Measurements from ENCODE around the gene EIF4E3. TPM values are rescaled to one million over a fixed set of nuclear protein-coding genes. Genes with fewer than 3 reads are reported as not detected.
A peak's percentile ranks its signal among the peaks of the same experiment; 100 is the strongest.

EIF4E3 gene
- total and polyA plus RNA-seq, 8 donors: 10.4 to 34.8 (median 13.3) TPM

DNA sequence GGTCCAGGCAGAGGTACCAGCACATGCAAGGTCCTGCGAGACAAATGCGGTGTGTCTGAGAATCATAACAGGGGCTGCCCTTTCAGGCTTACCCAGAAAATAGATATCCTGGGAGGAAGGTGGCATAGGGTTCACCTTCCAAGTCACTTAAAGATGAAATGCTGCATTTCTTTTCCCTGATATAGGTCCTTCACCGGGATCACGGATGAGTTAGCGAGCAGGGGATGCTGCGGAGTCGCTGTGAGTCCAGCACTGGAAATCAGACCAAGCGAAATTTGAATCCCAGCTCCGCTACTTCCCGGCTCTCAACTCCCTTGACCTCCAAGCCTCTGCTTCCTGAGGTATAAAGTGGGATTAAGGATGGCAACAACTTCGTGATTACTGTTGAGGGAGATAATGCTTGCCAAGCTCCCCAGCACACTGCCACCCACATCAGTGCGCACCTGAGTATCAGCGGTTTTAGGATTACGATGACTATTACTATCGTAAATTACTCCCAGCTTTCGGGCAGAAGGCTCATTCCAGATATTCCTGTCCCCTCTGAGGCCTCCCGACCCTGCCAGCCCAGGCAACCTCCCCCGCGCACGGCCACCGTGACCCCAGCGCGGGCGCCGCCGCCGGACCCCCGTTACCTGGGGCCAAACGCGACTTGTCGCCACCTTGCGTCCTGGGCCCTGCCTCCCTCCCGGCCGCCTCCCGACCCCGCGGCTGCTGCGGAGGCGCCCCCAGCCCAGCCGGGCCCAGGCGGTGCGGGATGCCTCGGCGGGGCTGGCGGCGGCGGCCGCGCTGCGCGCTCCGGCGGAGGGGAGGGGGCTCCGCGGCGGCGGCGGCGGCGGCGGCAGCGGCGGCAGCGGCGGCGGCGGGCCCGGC is 27.9 kb upstream of the EIF4E3 start:
- Histone ChIP-seq H3K27me3 (peaks cover 3 to 50% of the 10 kb centered on the region in 2 donors), H3K27ac (no peak overlapping the region), H3K36me3 (no peaks in the 10 kb centered on the region), H3K4me1 (peaks cover 0 to 19% of the 10 kb centered on the region in 2 donors), H3K9me3 (no peaks in the 10 kb centered on the region), H3K4me3 (peak overlapping the region; percentile 24 to 47)
- ATAC-seq: no peak
- TF ChIP-seq, protein P1, sequence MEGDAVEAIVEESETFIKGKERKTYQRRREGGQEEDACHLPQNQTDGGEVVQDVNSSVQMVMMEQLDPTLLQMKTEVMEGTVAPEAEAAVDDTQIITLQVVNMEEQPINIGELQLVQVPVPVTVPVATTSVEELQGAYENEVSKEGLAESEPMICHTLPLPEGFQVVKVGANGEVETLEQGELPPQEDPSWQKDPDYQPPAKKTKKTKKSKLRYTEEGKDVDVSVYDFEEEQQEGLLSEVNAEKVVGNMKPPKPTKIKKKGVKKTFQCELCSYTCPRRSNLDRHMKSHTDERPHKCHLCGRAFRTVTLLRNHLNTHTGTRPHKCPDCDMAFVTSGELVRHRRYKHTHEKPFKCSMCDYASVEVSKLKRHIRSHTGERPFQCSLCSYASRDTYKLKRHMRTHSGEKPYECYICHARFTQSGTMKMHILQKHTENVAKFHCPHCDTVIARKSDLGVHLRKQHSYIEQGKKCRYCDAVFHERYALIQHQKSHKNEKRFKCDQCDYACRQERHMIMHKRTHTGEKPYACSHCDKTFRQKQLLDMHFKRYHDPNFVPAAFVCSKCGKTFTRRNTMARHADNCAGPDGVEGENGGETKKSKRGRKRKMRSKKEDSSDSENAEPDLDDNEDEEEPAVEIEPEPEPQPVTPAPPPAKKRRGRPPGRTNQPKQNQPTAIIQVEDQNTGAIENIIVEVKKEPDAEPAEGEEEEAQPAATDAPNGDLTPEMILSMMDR (IDR thresholded peaks at IDR 0.05): no peak
- intact Hi-C loops (cut with DNase I): no loop called here
- DNase-seq: no peak

DNA sequence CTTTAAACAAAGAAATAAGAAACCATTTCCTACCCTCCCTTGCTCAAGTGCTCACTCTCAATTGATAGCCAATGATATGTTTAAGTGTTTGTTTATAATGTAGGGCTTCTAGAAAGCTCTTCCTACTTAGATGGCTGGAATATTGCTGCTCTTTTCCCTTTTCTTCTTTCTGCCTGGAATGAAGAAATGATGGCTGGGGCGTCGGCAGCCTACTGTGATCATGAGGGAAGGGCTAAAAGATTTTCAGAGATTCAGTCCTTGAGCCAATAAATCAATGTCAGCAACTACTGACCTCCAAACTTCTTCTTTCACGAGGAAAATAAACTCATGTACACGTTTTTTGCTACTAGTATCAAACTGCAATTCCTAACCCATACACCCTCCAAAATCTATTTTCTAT is 26.4 kb upstream of the EIF4E3 start:
- intact Hi-C loops (cut with DNase I): no loop called here
- Histone ChIP-seq H3K9me3 (no peaks in the 10 kb centered on the region), H3K27me3 (peaks cover 3 to 43% of the 10 kb centered on the region in 2 donors), H3K4me1 (peaks cover 0 to 19% of the 10 kb centered on the region in 2 donors), H3K27ac (no peak overlapping the region), H3K4me3 (no peak overlapping the region), H3K36me3 (no peaks in the 10 kb centered on the region)
- TF ChIP-seq, protein P1 (IDR thresholded peaks at IDR 0.05): no peak
- no peak for DNase-seq
- ATAC-seq: no peak

DNA sequence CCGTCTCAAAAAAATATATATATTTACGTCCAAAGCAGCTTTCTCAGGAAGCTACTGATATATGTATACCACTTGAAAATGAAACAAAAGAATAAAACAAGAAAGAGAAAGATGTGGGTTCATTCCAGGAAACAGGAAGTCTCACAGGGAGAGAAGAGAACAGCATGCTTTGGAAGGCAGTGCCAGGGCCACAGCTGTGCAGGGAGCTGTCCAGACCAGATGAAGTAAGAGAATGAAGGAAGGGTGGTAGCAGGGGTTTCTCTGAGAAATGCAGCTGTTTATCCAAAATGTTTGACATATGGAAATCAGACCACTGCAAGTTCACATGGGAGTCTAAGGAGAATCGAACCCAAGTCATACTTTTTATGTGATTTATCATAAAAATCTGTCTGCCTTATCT is 19.5 kb upstream of the EIF4E3 start:
- Histone ChIP-seq H3K4me3 (no peak overlapping the region), H3K36me3 (no peaks in the 10 kb centered on the region), H3K9me3 (peaks cover 0 to 32% of the 10 kb centered on the region in 2 donors), H3K27ac (no peak overlapping the region), H3K27me3 (no peaks in the 10 kb centered on the region), H3K4me1 (no peaks in the 10 kb centered on the region)
- intact Hi-C loops (cut with DNase I): no loop called here
- TF ChIP-seq, protein P1 (IDR thresholded peaks at IDR 0.05): no peak
- no peak for DNase-seq
- no peak for ATAC-seq

DNA sequence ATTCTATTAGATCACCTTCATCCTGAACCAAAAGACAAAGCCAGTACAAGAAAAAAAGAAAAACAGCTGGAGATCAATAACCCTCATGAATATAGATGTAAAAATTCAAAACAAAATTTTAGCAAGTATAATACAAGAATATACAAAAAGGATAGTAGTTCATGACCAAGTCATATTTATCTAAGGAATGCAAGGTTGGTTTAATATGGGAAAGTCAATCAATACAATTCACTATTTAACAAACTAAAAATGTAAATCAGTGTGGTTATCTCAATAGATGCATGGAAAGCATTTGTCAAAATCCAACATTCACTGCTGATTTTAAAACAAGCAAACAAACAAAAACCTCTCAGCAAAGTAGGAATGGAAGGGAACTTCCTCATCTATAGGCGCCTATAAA is 17.4 kb upstream of the EIF4E3 start:
- Histone ChIP-seq H3K27ac (no peak overlapping the region), H3K27me3 (no peaks in the 10 kb centered on the region), H3K9me3 (peaks cover 0 to 32% of the 10 kb centered on the region in 2 donors), H3K36me3 (no peaks in the 10 kb centered on the region), H3K4me3 (no peak overlapping the region), H3K4me1 (no peaks in the 10 kb centered on the region)
- DNase-seq: no peak
- TF ChIP-seq, protein P1 (IDR thresholded peaks at IDR 0.05): no peak
- no peak for ATAC-seq
- intact Hi-C loops (cut with DNase I): no loop called here

DNA sequence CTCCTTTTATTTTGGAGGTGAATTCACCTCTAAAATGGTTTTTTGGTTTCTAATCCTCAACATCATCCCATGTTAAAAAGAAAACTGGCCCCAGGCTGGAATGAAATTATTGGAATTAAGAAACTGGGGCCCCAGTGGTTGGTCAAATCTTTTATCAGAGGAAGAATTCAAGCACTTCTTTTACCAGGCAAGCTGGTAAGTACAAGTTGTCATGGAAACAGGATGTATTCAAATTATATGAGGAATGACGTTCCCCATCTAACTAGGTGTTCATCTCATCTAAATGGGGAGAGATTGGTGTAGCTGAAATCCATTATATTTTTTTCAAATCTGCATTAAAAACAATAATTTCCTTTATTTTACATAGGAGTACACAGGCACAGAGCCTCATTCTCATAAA is 9.7 kb upstream of the EIF4E3 start:
- Histone ChIP-seq H3K27ac (no peak overlapping the region), H3K27me3 (no peaks in the 10 kb centered on the region), H3K4me3 (no peak overlapping the region), H3K36me3 (no peaks in the 10 kb centered on the region), H3K9me3 (no peaks in the 10 kb centered on the region), H3K4me1 (peaks cover 0 to 8% of the 10 kb centered on the region in 2 donors)
- ATAC-seq (no peak), DNase-seq (no peak)
- TF ChIP-seq, protein P1 (IDR thresholded peaks at IDR 0.05): no peak
- intact Hi-C loops (cut with DNase I): loop anchor here in 1 of 2 donors (10.0 kb wide), 1 partner anchor 1090 kb away; no protein-coding TSS in a partner anchor
